ENCODE measurements around the gene RAB11FIP4.
A peak's percentile ranks its signal among the peaks of the same experiment; 100 is the strongest.

RAB11FIP4 gene

DNA sequence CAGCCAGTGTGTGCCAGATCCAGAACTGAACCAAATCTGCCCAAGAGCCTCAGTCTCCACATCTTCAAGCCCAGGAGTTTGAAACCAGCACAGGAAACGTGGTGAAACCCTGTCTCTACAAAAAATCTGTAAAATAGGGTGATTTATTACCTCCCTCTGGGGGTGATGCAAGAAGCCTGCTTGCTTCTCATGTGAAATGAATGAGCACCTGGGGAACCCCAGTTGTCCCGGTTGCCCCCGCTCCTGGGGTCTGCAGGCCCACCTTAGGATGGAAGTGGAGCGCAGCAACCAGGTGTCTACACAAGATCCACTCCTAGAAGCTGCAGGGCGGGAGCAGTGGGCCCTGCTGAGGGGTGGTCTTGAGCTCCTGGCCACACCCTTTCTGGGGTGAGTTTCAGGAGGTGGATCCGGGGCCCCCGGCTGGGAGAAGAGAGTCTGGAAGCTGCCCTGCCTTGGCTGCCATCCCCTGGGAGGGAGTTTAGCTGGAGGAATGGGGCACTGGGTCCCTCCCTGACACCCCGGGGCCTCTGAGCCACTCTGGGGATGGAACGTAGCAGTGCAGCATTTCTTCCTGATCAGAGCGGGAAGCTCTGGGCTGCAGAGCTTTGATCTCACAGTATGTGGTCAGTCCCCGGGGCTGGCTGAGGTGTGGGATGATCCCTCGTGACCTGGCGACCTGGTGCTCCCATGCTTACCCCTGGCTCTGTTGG is 117.8 kb downstream of the RAB11FIP4 start:
- no peak for DNase-seq

DNA sequence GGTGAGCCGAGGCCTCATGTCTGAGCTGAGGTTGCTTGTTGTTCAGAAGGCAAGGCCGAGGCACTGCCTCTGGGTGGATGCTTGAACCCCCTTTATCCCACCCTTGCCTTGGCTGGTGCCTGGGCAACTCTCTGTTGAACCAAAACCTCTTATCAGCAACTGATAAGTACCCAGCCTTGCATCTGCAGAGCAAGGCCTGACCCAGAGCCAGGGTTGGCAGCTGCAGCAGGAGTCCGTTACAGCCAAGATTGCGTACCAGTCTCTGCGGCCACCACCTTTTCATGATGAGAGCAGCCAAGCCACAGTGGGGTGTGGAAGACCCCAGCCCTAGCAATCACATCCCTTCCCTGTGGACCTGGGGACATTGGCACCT is 118.3 kb downstream of the RAB11FIP4 start:
- DNase-seq, result no peak

- no peak for DNase-seq
Measured at GRCh38 chr17:31510308-31511194, 119.1 kb downstream of the RAB11FIP4 start.

DNA sequence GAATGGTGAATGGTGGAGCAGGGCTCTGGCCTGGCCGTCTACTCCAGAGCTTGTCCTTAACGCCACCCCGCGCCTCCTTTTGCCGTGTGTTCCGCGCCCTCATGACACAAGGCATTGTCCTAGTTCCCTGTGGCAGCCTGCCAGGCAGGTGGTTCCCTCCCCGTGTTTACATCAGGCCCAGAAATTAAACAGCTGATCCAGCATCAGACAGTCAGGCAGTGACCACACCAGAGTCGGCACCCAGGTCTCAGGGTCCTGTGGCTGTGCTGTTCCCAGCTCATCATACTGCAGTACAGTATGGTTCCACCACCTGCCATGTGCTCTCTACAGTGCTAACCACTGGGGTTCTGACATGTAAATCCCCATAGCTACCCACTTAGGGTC is 119.7 kb downstream of the RAB11FIP4 start:
- no peak for DNase-seq

GRCh38 chr17:31511580-31511979 is 120.1 kb downstream of the RAB11FIP4 start:
- DNase-seq, result no peak

DNA sequence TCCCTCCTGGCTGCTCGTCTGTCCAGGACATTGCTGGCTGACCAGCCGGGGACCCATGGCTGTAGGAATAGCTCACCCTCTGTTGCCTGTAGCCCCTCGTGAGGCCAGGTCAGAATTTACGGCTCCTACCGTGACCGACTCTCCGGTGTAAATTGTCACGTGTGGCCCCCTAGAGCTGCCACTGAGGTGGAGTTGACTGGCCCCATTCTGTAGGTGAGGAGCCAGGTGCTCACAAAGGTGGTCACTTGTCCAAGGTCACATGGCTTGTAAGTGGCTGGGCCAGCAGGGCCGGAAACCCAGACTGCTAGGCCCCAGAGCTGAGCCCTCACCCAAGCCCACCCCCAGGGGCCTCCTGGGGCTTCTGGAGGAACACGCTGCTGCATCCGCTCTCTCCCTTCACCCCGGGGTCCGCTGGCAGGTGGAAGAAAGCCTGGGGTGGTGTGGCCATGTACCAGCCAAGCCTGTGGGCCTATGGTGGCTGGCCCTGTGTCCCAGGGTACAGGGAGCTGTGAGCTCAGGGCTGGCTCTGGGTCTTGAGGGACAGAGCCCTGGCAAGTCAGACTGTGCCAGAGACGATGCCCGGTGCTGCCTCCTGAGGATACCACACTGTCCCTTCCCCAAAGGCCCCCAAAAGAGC is 120.7 kb downstream of the RAB11FIP4 start:
- no peak for DNase-seq

GRCh38 chr17:31512796-31513195 is 121.3 kb downstream of the RAB11FIP4 start:
- no peak for DNase-seq

GRCh38 chr17:31513731-31514427 is 122.4 kb downstream of the RAB11FIP4 start:
- DNase-seq, result no peak

DNA sequence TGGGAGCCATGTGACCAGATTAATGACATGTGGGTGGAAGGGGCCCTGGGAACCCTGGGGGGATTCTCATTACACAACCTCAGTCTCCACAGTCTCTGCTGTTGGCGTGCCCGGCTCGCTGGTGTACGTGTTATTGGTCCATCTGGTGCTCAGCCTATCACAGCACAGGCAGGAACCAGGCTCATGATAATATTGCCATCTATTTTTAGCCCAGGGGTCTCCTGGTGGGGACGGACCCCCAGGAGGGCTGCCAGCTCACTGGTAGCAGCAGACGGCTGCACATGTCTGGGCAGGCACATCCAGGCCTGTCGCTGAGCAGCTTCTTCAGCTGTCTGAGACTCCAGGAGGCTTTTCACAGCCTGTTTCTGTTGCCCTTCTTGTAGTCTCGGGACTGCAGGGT is 123.8 kb downstream of the RAB11FIP4 start:
- no peak for DNase-seq

DNA sequence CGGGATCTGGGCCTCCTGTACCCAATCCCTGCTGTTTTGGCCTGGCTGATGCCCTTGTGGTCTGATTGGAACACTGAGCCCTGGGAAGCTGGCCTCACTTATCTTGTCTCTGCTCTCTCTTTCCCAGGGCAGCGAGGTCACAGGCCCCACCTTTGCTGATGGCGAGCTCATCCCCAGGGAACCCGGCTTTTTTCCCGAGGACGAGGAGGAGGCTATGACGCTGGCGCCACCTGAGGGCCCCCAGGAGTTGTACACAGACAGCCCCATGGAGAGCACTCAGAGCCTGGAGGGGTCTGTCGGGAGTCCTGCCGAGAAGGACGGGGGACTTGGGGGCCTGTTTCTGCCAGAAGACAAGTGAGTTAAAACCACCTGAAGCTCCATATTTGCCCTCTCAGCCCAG is 126.0 kb downstream of the RAB11FIP4 start:
- no peak for DNase-seq

DNA sequence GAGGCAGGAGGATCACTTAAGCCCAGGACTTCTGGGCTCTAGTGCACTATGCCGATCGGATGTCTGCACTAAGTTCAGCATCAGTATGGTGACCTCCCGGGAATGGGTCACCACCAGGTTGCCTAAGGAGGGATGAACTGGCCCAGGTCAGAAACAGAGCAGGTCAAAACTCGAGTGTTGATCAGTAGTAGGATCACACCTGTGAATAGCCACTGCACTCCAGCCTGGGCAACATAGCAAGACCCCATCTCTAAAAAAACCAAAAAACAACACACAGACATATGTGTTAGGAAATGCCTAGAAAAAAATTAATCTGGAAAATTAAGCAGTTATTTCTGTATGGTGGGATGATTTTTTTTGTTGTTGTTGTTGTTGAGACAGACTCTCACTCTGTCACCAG is 127.0 kb downstream of the RAB11FIP4 start:
- DNase-seq, result no peak

- no peak for DNase-seq
Measured at GRCh38 chr17:31521632-31522283, 130.3 kb downstream of the RAB11FIP4 start.

DNA sequence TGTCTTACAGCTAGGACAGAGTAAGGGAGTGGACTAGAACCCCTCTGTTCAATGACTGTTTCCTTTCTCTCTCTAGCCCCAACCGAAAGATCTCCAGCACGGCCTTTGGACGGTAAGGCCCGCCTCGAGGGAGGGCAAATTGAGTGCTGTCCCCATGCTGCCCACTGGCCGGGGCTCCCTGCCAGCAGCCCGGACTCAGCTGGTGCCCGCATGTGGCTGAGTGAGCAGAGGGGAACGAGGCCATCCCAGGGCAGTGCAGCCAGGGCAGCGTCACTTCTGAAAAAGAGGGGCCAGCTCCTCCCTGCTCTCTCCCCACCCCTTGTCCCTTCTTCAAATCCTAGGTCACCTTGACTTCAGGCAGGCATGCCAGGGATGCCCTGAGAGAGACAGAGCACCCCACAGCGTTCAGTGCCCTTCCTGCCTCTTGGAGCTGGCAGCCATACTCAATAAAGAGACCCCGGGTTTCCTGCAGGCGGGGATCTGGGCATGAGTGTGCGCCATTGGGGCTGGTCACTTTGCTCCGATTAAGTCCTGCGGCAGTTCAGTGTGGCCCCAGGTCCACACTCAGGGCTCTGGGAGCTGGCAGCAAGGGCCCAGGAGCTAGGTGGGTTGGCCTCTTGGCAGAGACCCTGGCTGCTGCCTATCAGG is 130.9 kb downstream of the RAB11FIP4 start:
- no peak for DNase-seq

DNA sequence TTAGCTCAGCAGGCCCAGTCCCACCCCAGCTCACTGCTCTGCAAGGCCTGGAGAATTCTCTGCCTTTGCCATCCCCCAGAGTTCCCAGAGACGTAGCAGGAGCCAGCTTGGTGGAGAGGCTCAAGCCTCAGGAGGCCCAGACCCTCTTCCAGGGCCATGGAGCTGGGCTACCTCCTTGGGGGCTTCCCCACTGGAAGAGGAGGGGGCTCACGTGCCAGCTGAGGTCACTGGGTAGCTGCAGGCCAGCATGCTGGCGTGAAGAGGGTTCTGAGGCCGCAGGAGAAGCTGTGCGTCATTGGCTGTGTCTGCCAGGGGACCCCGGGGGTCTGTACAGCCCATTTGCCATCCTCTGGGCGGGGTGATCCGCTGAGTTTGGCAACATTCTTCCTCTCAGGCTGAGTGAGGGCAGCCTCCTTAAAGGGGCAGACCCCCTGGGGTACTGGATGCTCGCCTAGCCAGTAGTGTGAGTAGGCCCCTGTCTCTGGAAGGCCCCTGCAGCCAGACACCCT is 131.6 kb downstream of the RAB11FIP4 start:
- DNase-seq, result no peak

- no peak for DNase-seq
Measured at GRCh38 chr17:31523862-31524730, 132.6 kb downstream of the RAB11FIP4 start.

- peak; percentile 83 for DNase-seq
Measured at GRCh38 chr17:31524926-31525800, 133.7 kb downstream of the RAB11FIP4 start.

DNA sequence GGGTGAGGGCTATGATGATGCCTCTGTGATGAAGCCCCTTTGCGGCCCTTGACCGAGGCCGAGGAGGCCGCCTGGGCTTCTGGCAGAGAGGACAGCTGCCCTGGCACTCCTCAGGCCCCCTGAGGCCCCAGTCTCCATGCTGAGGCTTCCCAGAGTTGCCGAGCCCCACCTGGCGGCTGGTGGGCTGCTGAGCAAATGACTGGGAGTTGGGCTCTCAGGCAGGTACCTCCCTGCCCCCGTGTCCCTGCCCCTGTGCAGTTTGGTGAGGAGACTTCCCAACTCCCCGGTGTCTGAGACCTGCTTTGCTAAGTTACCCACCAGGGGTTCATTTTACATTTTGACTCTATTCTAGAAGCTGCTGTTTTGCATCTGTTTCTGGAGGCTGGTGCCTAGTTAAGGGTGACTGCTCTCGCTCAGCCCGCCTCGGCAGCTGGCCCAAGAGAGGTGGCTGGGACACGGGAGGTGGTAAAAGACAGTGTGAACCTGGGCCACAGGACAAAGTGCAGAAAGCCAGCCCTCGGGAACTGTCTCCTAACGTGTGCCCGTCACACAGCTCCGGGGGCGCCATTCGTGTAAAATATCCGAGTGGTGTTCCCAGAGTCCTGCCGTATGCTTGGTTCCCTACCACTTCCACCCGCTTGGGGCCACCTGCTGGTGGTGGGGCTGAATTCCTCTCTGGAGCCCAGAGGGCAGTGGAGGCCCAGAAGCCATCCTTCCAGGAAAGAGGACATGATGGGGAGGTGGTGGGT is 134.5 kb downstream of the RAB11FIP4 start:
- DNase-seq, result no peak

DNA sequence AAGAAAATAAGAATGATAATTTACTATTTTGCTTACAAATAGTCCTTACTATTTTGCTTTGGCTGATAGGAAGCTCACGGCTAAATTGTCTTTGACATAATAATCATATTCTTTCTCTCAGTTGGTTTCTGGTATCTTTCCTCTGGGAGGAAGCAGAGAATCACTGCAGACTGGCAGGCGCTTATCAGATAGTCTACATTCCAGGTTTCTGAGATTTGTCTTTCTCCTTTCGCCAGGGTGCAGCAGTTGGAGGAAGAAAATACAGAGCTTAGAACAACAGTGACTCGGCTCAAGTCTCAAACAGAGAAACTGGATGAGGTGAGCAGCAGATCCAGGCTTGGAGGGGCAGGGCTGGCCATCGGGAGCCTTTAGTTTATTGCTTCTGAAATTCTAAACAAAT is 136.1 kb downstream of the RAB11FIP4 start:
- no peak for DNase-seq

GRCh38 chr17:31528291-31528874 is 136.9 kb downstream of the RAB11FIP4 start:
- no peak for DNase-seq
